Measurements from ENCODE around the gene HDHD3.

HDHD3 gene

DNA sequence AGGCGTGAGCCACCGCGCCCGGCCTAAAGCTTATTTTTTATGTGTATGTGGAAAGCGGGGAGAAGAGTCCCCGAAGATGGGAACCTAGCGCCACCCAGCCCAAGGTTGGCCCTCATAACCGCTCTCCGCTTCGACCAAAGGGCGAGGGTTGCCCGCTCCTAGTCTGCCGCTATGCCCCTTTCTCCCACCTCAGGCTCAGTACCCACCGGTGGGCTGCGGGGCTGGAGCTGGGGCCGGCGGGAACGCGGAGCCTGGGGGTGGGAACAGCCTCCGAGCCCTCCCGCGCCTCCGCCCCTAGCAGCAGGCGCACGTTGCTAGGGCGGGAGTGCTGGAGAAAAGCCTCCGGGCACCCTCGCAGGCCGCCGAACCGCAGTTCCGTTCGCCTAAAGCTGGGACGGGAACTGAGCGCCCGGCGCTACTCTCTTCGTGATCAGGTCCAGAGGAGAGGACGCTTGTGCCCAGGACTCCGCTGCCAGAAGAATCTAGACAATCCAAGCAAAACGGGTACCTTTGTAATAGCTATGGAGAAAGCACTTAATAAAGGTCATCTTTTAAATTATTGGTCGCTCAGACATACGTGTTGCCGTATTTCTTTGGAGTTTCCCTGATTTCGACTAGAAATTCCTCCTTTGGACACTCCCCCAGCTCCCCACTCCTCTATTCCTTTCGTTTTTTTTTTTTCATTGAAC lies 36.6 kb downstream of the HDHD3 start, which contains the start of gene WDR31:
TSS of gene WDR31 (minus strand) at position 265 of the 689 bp plus-strand sequence. CDS start 8,253 bp downstream, outside the sequence.
- Histone ChIP-seq H2AFZ (peak within 1 kb of the TSS; percentile 94), H3K79me2 (no peaks in the 10 kb centered on the region), H3K27ac (peak within 1 kb of the TSS; percentile 87), H3K27me3 (ENCODE audit: control insufficient read depth, insufficient read depth, low read length) (no peaks in the 10 kb centered on the region), H3K4me2 (ENCODE audit: low read length) (peak within 1 kb of the TSS; percentile 69), H3K9ac (no peak within 1 kb of the TSS), H3K4me1 (peaks cover 15% of the 10 kb centered on the region), H3K4me3 (ENCODE audit: low read depth, low read length) (peak within 1 kb of the TSS; percentile 94), H3K36me3 (ENCODE audit: control insufficient read depth, insufficient read depth, low read length) (no peaks in the 10 kb centered on the region), H3K9me3 (ENCODE audit: control insufficient read depth, low read length) (no peaks in the 10 kb centered on the region)
- no peak for TF ChIP-seq CTCF (IDR thresholded peaks at IDR 0.05)

GRCh38 chr9:113337714-113338113 lies 39.1 kb downstream of the HDHD3 start:
- Histone ChIP-seq H2AFZ (no peak overlapping the region), H3K4me3 (ENCODE audit: low read depth, low read length) (no peak overlapping the region), H3K27ac (no peak overlapping the region), H3K9ac (no peak overlapping the region), H3K9me3 (ENCODE audit: control insufficient read depth, low read length) (no peaks in the 10 kb centered on the region), H3K27me3 (ENCODE audit: control insufficient read depth, insufficient read depth, low read length) (no peaks in the 10 kb centered on the region), H3K79me2 (no peaks in the 10 kb centered on the region), H3K36me3 (ENCODE audit: control insufficient read depth, insufficient read depth, low read length) (no peaks in the 10 kb centered on the region), H3K4me2 (ENCODE audit: low read length) (no peak overlapping the region), H3K4me1 (peaks cover 9% of the 10 kb centered on the region)
- no peak for TF ChIP-seq CTCF (IDR thresholded peaks at IDR 0.05)

- H3K4me3 ChIP-seq (ENCODE audit: low read depth, low read length): no peak overlapping the region
- no peak for TF ChIP-seq CTCF (IDR thresholded peaks at IDR 0.05)
- H3K36me3 ChIP-seq (ENCODE audit: control insufficient read depth, insufficient read depth, low read length): no peaks in the 10 kb centered on the region
- no peak overlapping the region for H2AFZ ChIP-seq
- no peak overlapping the region for H3K4me2 ChIP-seq (ENCODE audit: low read length)
- no peak overlapping the region for H3K9ac ChIP-seq
- H3K27ac ChIP-seq: no peak overlapping the region
- no peaks in the 10 kb centered on the region for H3K27me3 ChIP-seq (ENCODE audit: control insufficient read depth, insufficient read depth, low read length)
- H3K4me1 ChIP-seq: peaks cover 6% of the 10 kb centered on the region
- no peaks in the 10 kb centered on the region for H3K9me3 ChIP-seq (ENCODE audit: control insufficient read depth, low read length)
- H3K79me2 ChIP-seq: no peaks in the 10 kb centered on the region
These were observed 45.0 kb downstream of the HDHD3 start for GRCh38 chr9:113331780-113332179.

- Histone ChIP-seq H3K4me2 (ENCODE audit: low read length) (peak overlapping the region; percentile 11), H3K4me3 (ENCODE audit: low read depth, low read length) (no peak overlapping the region), H3K27me3 (ENCODE audit: control insufficient read depth, insufficient read depth, low read length) (no peaks in the 10 kb centered on the region), H2AFZ (no peak overlapping the region), H3K36me3 (ENCODE audit: control insufficient read depth, insufficient read depth, low read length) (no peaks in the 10 kb centered on the region), H3K27ac (no peak overlapping the region), H3K4me1 (peaks cover 10% of the 10 kb centered on the region), H3K9me3 (ENCODE audit: control insufficient read depth, low read length) (no peaks in the 10 kb centered on the region), H3K79me2 (no peaks in the 10 kb centered on the region), H3K9ac (no peak overlapping the region)
- TF ChIP-seq CTCF (IDR thresholded peaks at IDR 0.05): no peak
These were observed 48.6 kb downstream of the HDHD3 start for GRCh38 chr9:113328045-113328782.
